NOMO-1 (cell line): ENCODE measurements around the gene ANKRD42.
"Not testable (repeated sequence)": the region's sequence is repeated elsewhere in the genome, so short reads cannot be mapped to it uniquely, and the experiment has no call there.

Source experiments
- DNase-seq, 2 experiments: peaks; one replicate each; lab custom pipeline; 2025; ENCODE audit not compliant: unreplicated experiment in 2 of 2; lab: John Stamatoyannopoulos, UW

Gene ANKRD42

DNA sequence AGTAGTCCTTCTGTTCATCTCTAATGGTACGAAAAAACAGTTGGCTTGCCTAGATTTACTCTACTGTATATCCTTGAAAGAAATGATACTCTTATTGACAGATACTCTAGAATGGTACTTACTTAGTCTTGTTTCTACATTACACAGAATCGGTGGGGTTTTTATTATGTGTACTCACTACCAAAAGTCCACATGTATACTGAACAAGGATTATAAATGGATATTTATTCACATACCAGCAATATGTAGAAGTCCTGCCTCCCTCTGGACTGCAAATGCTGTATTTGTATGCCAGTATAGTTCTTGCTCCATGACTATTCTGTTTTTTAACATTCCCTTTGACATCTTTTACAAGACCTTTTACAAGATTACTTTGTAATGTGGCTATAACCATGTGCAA is 22.6 kb upstream of the ANKRD42 start:
- no peak for DNase-seq

DNA sequence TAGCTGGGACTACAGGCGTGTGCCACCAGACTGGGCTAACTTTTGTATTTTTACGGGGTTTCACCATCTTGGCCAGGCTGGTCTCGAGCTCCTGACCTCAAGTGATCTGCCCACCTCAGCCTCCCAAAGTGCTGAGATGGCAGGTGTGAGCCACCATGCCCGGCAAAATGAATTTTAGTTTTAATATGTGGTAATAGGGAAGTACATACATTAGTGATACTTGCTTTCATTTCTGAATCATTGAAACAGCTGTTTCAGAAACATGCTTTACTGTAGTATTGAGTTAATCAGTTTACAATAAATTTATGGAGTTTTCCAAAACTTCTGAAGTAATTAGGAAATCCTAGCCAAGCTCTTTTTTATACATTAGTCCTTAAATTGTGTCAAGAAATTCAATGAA is 21.0 kb upstream of the ANKRD42 start:
- DNase-seq = peak in 1 of 2 experiments; percentile 15

DNA sequence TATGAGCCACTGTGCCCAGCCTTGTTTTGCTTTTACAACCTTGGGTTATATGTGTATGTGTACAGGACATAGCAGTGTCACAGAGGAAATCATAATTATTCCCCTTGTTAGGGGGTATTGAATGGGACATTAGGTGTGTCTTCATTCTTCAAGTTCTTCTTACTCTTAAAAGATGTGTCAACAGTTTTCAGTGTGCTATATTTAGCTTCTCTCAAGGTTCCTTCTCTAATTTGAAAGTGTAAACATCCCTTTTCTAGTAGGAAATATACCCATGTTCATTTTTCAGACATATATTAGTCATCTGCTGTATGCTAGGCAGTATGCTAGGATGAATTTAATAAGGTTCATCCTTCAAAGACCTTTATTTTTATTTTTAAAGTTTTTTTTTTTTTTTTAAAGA is 19.5 kb upstream of the ANKRD42 start:
- peak in 1 of 2 experiments; percentile 51 for DNase-seq

DNA sequence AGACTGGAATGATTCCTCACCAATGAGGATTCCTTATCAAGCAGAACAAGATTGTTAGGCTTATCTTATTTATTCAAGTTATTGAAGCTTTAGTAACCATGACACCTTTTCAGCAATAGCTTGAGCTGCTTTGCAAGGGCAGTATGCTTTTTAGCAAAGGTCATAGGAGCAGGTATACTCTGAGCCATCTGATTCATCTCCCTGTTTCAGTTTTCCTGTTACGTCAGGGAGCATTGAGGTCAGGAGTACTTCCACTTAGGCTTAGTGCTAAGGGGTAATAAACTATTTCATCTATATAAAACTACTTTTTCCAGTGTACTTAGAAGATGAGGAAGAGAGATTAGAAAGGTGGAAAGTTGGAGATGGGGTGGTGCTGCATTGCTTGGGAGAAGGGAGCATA is 17.7 kb upstream of the ANKRD42 start:
- no peak for DNase-seq

DNA sequence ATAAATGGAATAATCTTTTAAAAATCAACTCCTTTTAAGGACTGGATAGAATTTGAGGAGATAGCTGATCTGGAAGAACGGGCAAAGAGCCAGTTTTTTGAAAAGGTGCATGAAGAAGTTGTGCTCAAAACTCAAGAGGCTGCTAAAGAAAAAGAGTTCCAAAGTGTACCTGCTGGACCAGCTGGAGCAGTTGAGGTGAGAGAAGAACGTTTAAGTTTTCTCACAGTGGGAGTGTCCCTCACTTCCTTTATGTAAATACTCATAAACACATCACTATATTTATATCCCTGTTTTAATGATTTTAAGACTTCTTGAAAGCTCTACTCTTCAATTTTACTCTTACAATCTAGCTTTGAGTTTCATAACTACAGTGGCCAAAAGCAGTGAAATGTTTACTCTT is 11.7 kb upstream of the ANKRD42 start:
- DNase-seq = no peak

DNA sequence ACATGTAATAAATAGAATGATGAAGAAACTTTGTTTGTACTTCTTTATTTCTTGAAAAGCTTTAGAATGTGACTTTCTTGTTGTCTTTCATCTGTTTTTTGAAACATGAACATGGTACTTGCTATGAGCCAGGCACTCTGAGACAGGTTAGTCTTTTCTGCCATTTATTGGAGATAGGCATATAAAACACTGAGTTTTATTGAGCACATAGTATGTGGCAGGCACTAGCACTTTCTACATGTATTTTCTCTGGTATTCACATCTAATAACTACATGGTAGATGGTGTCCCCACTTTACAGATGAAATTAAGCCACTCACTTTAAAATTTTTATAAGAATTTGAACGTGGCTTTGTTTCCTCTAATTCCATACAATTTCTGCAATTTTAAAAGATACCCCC is 7.7 kb upstream of the ANKRD42 start:
- DNase-seq = no peak

DNA sequence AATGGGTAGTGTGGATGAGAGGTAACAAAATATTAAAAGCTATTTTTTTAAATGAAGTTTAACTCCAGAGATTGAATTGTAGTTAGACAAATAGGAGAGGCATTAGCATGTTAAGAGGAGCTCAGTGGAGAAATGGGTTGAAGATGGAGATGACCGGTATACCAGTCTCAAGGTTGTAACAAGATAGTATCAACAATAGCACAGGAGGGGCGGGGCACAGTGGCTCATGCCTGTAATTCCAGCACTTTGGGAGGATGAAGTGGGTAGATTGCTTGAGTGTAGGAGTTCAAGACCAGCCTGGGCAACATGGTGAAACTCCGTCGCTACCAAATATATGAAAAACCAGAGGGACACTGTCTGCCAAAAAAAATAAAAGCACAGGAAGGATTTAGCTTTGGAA is 6.0 kb upstream of the ANKRD42 start:
- no peak for DNase-seq

DNA sequence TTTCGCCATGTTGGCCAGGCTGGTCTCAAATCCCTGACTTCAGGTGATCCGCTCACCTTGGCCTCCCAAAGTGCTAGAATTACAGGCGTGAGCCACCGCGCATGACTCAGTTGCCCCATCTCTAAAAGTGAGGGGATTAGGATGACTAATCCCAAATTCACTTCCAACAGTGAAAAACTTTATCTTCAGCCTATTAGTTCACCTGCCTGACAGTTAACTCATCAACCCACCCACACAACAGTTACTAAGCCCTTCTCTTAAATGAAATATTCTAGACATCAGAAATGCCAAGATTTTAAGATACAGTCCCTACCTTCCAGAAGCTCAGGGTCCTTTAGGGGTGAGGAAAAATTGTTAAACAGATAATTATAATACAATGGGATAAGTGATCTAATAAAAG is 2.0 kb upstream of the ANKRD42 start:
- DNase-seq = no peak

DNA sequence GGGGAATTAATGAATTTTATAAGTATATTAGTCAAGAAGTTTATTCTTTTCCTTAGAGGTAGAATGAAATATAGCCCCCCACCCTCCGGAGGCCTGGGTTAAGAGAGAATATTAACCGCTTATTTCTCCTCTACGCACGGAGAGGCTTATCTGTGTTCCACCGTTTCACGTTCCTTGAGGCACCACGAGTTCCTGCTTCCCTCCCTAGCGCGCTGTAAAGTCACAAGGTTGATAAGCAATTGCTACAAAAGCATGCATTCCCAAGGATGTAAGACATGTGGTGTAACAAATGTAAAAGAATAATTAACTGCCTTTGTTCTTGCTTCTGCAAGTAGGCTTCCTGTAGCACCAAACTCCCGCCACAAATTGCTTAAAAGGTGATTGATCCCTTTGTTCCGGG is 1.5 kb upstream of the ANKRD42 start:
- no peak for DNase-seq

DNA sequence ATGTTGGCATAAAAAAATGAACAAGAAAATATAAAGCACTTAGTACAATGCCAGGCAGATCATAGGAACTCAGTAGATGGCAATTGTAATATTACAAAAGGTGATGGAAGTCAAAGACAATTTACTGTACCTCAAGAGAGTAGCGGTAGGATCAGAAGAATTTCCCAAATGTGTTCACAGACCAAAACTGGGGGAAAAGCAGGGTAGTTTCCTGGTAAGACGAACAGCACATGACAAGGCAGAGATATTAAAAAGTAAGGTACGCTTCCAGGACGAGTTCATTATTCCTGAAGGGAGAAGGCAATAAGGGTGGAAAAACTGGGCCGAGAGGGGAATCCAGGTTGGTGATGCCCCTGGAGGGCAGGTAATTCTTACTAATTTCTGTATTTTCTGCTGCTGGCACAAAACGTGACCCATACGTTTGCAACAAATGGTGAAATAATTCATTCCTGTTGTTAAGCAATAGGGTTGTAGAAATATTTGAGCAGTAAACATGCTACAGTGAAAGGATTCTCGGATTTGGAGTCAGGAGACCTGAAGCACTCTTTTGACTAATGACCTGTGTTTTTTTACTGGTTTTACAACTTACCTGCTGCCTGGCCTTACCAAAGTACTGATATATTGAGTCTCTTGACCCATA is 786 bp upstream of the ANKRD42 start:
- peak in 1 of 2 experiments; percentile 43 for DNase-seq

DNA sequence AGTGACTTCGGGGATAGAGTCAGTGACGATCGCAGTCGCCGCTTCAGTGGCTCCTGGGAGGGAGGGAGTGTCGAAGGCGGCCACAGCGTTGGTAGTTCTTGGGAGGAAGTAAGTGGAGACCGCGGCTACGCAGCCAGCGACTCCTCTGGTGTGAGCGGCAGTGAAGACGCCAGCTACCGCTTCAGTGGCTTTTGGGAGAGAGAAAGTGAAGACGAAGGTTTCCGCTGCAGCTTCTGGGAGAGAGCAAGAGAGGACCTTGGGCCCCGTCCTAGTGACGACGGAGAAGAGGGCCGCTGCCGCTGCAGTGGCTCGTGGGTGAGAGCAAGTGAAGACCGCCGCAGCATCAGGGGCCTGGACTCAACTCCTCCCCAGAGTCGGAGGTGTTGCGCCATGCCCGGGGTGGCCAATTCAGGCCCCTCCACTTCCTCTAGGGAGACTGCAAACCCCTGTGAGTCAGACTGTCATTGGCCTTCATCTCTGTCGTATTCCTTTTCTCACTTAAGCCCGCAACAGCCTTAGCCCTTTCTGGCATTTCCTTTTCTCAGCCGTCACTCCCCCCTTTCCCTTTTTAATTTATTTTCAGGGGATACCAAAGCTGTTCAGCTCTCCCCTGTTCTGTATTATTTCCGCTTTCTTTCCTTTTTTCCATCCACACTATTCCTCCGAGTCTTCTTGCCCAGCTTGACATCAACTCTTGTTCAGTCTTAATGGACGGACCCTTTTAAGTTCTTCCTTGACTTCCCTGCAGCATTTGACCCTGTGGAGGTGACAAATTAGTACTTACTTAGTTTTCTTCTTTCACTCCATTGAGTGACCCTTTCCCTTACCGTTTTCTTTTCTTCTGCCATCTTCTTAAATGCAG is 1.0 kb downstream of the ANKRD42 start:
- peak; percentile 75 to 82 for DNase-seq

DNA sequence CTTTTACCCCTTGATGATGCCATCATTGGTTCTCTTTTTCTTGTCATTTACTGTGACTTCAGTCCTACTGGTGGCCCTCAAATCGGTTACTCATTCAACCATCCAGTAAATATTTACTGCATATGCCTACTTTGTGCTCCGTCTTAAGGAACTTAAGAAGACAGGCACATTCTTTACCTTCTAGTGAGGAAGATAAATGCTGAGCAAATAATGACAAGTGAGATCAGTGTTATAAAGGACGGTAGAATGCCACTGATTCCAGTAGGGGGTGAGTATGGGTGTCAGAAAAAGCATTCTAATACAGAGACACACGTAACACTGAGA is 1.6 kb downstream of the ANKRD42 start:
- peak in 1 of 2 experiments; percentile 49 for DNase-seq

DNA sequence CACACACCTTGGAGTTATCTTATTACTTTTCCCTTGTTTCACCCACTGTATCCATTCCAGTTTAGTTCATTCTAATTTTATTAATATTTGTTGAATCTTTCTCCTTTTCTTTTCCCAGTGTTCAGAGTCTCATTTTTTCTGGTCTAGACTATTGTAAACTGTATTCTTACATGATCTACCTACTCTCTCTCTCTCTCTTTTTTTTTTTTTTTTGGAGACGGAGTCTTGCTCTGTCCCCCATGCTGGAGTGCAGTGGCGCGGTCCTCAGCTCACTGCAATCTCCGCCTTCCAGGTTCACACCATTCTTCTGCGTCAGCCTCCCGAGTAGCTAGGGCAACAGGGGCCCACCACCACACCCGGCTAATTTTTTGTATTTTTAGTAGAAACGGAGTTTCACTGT is 2.1 kb downstream of the ANKRD42 start:
- DNase-seq = no peak

DNA sequence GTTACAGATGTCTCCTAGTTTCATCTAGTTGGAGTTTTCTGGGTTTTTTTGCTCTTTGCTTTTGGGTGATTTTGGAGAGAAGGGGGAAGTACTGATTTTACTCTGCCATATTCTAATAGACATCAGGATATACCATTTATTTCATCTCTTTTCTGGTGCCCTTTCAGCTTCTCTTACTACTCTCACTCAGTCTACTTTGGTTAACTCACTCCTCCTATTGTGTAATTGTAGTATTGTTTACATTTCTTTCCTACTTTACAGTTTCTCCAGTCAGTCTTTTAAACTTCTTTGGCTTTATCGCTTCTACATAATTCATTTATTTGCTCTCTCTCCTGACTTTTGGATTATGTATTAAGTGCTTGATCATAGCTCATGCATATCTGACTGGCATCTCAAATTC is 6.5 kb downstream of the ANKRD42 start:
- DNase-seq = no peak

DNA sequence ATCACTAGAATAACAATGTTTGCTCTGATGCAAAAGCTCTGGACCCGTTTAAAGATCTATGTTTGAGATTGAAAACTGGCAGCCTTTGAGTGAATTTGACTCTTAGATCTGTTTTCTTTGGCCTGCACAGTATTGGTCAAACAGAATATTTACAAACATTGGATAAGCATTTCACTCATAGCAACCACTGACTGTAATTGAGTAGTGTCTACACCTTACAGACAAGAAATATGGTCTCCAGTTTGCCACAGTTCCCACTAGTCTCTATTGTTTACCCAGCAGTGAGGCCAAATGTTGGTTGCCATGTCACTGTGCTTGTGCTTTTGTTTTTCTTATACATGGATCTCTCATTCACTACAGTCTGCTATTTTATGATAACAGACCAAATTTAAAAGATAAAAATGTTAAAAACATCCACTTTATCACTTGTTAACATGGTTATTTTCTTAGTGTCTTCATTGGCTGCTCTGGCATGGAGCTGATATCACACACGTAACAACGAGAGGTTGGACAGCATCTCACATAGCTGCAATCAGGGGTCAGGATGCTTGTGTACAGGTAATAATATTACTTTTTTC is 12.2 kb downstream of the ANKRD42 start:
- no peak for DNase-seq

DNA sequence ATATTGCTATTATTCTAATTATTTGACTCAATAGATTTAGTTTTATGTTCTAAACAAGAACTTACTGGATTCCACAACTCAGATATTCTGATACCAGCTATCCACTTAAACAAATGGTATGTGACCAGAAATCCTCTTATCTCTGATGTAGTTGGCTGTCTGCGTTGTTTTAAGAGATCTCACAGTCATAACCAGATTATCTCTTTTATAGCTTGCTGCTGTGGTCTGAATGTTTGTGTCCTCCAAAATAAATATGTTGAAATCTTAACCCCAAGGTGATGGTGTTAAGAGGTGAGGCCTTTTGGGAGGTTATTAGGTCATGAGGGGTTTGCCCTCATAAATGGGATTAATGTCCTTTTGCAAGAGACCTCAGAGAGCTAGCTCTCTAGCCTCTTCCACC is 12.7 kb downstream of the ANKRD42 start:
- no peak for DNase-seq

DNA sequence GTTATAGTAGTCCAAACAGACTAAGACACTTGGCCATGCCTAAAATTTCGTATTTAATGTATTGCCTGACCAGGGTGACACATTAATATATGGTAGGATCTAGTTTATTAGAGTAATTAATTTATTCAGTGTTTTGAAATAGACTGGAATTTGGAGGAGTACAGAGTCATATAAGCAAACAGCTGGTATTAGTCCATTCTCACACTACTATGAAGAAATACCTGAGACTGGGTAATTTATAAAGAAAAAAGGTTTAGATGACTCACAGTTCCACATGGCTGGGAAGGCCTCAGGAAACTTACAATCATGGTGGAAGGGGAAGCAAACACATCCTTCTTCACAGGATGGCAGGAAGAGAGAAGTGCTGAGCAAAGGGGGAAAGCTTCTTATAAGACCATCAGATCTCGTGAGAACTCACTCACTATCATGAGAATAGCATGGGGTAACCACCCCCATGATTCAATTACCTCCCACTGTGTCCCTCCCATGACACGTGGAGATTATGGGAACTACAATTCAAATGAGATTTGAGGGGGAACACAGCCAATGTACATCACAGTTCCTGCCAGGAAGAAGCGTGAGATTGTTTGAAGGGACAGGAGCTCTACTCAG is 13.4 kb downstream of the ANKRD42 start:
- DNase-seq = not testable (repeated sequence)

DNA sequence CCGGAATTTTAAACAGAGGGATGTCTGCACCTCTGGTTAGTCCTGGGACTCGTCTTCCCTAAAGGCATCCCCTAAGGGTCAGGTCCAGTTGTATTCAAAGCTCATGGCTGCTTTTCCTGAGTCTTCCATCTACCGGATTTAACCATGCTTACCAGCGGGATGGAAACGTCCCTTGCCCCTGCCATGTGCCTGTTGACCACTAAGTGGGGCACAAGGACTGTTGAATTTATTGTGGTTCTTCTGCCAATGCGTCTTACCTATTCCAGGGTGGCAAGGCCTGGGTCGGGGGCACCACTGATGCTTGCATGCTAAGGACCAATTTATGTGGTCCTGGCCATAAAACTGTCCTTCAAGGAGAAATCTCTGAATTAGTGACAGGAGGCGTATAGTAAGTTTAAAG is 25.6 kb downstream of the ANKRD42 start:
- DNase-seq = no peak

DNA sequence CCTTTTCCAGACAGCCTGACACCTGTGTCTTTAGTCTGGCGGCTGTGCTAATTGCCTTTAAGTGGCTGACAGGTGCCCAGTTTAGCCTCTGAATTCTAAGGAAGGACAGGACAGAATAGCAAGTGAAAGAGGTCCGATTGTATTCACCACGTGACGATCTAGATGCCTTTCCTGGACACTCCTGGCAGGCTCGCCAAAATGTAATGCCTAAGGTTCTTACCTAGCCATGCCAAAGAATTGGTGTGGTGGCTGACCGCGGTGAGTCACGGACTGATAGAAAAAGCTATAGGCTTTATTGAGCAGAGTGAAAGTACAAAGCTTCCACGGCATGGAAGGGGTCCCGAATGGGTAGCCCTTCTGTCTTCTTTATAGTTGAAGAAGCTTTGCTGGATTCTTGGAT is 26.7 kb downstream of the ANKRD42 start:
- no peak for DNase-seq

DNA sequence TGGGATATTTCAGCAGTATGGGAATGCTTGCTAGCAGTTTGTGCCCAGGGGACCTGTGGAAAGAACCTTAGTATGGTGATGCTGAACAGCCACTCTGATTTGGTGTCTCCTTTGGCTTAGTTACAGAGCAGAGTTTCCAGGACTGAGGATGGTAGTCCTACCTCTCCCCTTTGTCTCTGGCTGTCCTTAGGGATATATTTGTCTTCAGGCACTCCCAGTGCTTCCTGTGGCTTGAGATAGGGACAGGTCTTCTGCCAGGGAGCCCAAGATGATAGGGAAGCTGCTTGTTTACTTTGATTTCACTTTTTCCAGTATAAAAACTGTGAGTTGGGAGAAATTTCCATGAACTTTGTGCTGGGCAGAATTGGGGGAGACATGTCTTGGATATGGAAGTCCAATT is 28.2 kb downstream of the ANKRD42 start:
- no peak for DNase-seq

DNA sequence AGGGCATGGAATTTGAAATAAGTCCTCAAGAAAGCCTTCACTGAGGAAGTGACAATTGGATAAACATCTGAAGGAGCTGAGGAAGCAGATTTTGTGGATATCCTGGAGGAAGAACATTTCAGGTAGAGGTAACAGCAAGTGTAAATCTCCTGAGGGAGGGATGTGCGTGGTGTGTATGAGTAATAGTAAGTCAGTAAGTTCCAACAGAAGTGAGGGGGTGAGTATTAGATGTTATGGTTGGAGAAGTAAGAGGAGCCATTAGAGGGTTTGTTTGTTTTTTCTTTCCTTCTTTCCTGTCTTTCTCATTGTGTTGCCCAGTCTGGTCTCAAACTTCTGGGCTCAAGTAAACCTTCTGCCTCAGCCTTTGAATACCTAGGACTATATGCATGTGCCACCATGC is 29.0 kb downstream of the ANKRD42 start:
- no peak for DNase-seq

DNA sequence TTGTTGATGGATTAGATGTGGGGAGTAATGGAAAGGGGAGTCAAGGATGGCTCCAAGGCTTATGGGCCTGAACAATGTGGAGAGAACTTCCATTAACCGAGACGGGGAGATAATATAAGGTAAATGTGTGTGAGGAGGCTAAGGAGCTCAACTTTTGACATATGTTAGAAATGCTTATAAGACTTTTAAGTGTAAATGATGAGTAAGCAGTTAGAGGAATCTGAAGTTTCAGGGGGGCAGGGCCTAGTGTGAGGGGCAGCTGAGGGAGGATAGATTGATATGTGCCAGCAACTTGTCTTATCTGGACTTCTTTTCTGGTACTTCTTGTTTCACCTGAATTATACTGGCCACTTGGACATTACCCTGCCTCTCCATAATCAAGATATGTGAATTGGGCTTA is 29.9 kb downstream of the ANKRD42 start:
- DNase-seq = no peak
